ENCODE results near the gene CTAGE1.

Gene CTAGE1

DNA sequence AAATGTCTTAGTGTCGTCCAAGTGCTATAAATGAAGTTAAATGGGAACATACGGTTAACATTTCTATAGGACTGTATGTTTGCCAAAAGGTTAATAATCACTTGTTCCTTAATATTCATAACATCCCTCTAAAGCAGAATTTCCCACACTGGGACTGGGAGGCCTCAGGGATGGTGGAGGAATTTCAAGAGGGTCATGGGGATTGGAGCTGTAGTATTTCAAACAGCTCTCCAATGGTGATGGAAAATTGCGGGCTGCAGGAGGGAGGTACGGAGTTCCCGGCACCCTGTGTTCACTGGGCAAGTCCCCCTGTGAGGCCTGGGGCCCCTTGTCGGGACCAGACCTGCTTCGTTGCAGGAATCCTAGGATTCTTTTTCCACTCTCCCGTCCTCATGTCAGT is 39.8 kb upstream of the CTAGE1 start:
- Histone ChIP-seq H3K4me2 (ENCODE audit: low read length) (no peak overlapping the region), H3K27ac (ENCODE audit: low read depth, low read length) (no peak overlapping the region), H3K9ac (ENCODE audit: low read length) (no peak overlapping the region), H2BK5ac (ENCODE audit: low read length) (no peak overlapping the region), H3K79me1 (ENCODE audit: low read length) (no peaks in the 10 kb centered on the region), H4K5ac (ENCODE audit: low read length) (no peak overlapping the region), H3K56ac (ENCODE audit: low read length) (no peak overlapping the region), H3K18ac (ENCODE audit: low read length) (no peak overlapping the region), H3K4me3 (ENCODE audit: low read length) (no peak overlapping the region), H2AK5ac (ENCODE audit: low read length) (no peak overlapping the region), H4K8ac (ENCODE audit: low read depth, low read length) (no peak overlapping the region), H3K79me2 (ENCODE audit: control insufficient read depth, insufficient read depth, low read length) (no peaks in the 10 kb centered on the region), H3K4me1 (ENCODE audit: control insufficient read depth, low read depth, low read length) (peaks cover 8% of the 10 kb centered on the region), H2BK120ac (ENCODE audit: low read depth, low read length) (no peak overlapping the region), H3K4ac (ENCODE audit: low read depth, low read length) (no peak overlapping the region), H3K23ac (ENCODE audit: low read length) (no peak overlapping the region), H3K36me3 (ENCODE audit: control insufficient read depth, insufficient read depth, low read length) (no peaks in the 10 kb centered on the region), H3K27me3 (ENCODE audit: insufficient read depth, low read length, poor library complexity) (no peaks in the 10 kb centered on the region), H2BK15ac (replicated peaks; ENCODE audit: low read depth) (no peak overlapping the region)
- DNase-seq, result no peak
- no CpG with 5 or more reads among the region's 8 CpGs for WGBS (ENCODE audit: extremely low coverage, insufficient coverage, low lambda C conversion rate)

DNA sequence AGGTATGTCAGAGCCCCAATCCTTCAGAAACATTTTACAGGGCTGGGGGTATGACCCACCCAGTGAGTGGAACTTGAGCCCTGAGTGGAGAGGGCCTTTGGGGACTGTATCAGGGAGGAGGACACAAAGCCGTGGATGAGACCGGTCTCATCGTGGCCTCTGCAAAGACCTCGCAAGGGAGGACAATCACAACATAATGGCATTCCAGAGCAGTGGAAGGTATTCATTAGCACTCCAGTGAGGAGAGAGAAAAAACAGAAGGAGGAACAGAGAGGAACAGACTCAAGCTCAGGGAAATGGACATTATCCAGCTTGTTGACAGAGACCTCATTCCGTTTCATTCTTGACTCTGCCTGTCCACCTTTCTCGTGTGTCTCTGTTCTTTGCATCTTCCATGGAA is 38.8 kb upstream of the CTAGE1 start:
- H3K9ac ChIP-seq (ENCODE audit: low read length), result no peak overlapping the region
- H3K27me3 ChIP-seq (ENCODE audit: insufficient read depth, low read length, poor library complexity), result no peaks in the 10 kb centered on the region
- no peak overlapping the region for H3K56ac ChIP-seq (ENCODE audit: low read length)
- H2BK120ac ChIP-seq (ENCODE audit: low read depth, low read length), result no peak overlapping the region
- no peak overlapping the region for H3K4me2 ChIP-seq (ENCODE audit: low read length)
- H3K79me2 ChIP-seq (ENCODE audit: control insufficient read depth, insufficient read depth, low read length), result no peaks in the 10 kb centered on the region
- no peaks in the 10 kb centered on the region for H3K36me3 ChIP-seq (ENCODE audit: control insufficient read depth, insufficient read depth, low read length)
- H3K27ac ChIP-seq (ENCODE audit: low read depth, low read length), result no peak overlapping the region
- no peak overlapping the region for H4K8ac ChIP-seq (ENCODE audit: low read depth, low read length)
- no peak overlapping the region for H3K4ac ChIP-seq (ENCODE audit: low read depth, low read length)
- H2BK15ac ChIP-seq (replicated peaks; ENCODE audit: low read depth), result no peak overlapping the region
- H2BK5ac ChIP-seq (ENCODE audit: low read length), result no peak overlapping the region
- H4K5ac ChIP-seq (ENCODE audit: low read length), result no peak overlapping the region
- H3K79me1 ChIP-seq (ENCODE audit: low read length), result no peaks in the 10 kb centered on the region
- no CpG with 5 or more reads among the region's 6 CpGs for WGBS (ENCODE audit: extremely low coverage, insufficient coverage, low lambda C conversion rate)
- no peak overlapping the region for H3K18ac ChIP-seq (ENCODE audit: low read length)
- H3K4me3 ChIP-seq (ENCODE audit: low read length), result no peak overlapping the region
- peaks cover 9% of the 10 kb centered on the region for H3K4me1 ChIP-seq (ENCODE audit: control insufficient read depth, low read depth, low read length)
- peak; percentile 64 for DNase-seq
- no peak overlapping the region for H2AK5ac ChIP-seq (ENCODE audit: low read length)
- H3K23ac ChIP-seq (ENCODE audit: low read length), result no peak overlapping the region

DNA sequence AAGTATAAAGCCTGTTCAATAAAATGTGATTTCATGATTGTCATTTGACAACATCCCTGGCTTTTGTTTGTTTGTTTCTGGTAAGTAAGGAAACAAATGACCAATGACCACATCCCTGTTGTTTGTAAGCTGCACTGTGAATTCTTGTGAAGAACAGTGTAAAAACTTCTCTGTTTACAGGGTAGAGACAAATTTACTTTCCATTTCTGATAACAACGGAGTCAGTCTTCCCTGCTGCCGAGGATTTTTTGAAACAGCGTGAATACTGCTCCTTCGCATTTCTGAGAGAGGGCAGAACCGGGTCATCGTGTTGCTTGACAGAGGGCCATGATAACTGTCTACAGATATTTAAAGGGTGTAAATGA is 38.4 kb upstream of the CTAGE1 start:
- no peaks in the 10 kb centered on the region for H3K27me3 ChIP-seq (ENCODE audit: insufficient read depth, low read length, poor library complexity)
- H2AK5ac ChIP-seq (ENCODE audit: low read length), result no peak overlapping the region
- no peak overlapping the region for H3K9ac ChIP-seq (ENCODE audit: low read length)
- no peak overlapping the region for H2BK15ac ChIP-seq (replicated peaks; ENCODE audit: low read depth)
- no peak overlapping the region for H3K4me2 ChIP-seq (ENCODE audit: low read length)
- H3K23ac ChIP-seq (ENCODE audit: low read length), result no peak overlapping the region
- no peak overlapping the region for H2BK5ac ChIP-seq (ENCODE audit: low read length)
- no peak overlapping the region for H4K8ac ChIP-seq (ENCODE audit: low read depth, low read length)
- peak; percentile 65 for DNase-seq
- no peak overlapping the region for H3K4ac ChIP-seq (ENCODE audit: low read depth, low read length)
- no peak overlapping the region for H3K18ac ChIP-seq (ENCODE audit: low read length)
- no peaks in the 10 kb centered on the region for H3K79me2 ChIP-seq (ENCODE audit: control insufficient read depth, insufficient read depth, low read length)
- no CpG with 5 or more reads among the region's 6 CpGs for WGBS (ENCODE audit: extremely low coverage, insufficient coverage, low lambda C conversion rate)
- H3K79me1 ChIP-seq (ENCODE audit: low read length), result no peaks in the 10 kb centered on the region
- no peaks in the 10 kb centered on the region for H3K36me3 ChIP-seq (ENCODE audit: control insufficient read depth, insufficient read depth, low read length)
- no peak overlapping the region for H2BK120ac ChIP-seq (ENCODE audit: low read depth, low read length)
- no peak overlapping the region for H3K4me3 ChIP-seq (ENCODE audit: low read length)
- H3K56ac ChIP-seq (ENCODE audit: low read length), result no peak overlapping the region
- H4K5ac ChIP-seq (ENCODE audit: low read length), result no peak overlapping the region
- no peak overlapping the region for H3K27ac ChIP-seq (ENCODE audit: low read depth, low read length)
- H3K4me1 ChIP-seq (ENCODE audit: control insufficient read depth, low read depth, low read length), result peaks cover 9% of the 10 kb centered on the region

DNA sequence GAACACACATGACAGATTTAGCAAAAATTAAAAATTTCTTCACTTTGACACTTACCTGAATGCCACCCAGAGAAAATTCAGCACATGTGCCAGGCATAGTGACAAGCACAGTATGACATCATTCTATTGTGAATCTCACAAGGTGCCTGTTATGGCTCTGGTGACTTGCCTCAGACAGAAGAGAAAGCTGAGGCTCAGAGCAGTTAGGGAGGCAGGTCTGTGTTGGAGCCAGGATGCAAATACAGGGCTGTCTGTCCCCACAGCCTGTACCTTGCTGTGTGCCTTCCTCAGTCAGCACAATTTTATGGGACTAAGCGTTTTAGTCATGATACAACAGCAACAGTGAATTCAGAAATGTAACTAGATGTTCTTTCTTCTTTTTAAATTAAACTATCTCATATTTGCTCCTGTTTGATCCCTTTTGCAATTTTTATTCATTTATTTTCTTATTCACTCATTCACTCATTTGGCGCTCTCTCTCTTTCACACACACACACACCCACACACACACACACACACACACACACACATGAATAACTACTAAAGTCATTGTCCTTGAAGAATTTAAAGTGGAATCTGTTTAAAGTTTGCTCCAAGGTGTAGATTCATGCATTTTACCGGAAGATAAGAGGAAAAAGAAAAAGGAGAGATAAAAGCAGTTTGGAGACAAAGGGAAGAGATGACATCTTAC is 37.9 kb upstream of the CTAGE1 start:
- Histone ChIP-seq H3K23ac (ENCODE audit: low read length) (no peak overlapping the region), H3K4me2 (ENCODE audit: low read length) (no peak overlapping the region), H3K27me3 (ENCODE audit: insufficient read depth, low read length, poor library complexity) (no peaks in the 10 kb centered on the region), H2BK5ac (ENCODE audit: low read length) (no peak overlapping the region), H3K4ac (ENCODE audit: low read depth, low read length) (no peak overlapping the region), H3K79me2 (ENCODE audit: control insufficient read depth, insufficient read depth, low read length) (no peaks in the 10 kb centered on the region), H2AK5ac (ENCODE audit: low read length) (no peak overlapping the region), H4K5ac (ENCODE audit: low read length) (no peak overlapping the region), H3K4me1 (ENCODE audit: control insufficient read depth, low read depth, low read length) (peaks cover 9% of the 10 kb centered on the region), H2BK15ac (replicated peaks; ENCODE audit: low read depth) (no peak overlapping the region), H2BK120ac (ENCODE audit: low read depth, low read length) (no peak overlapping the region), H3K9ac (ENCODE audit: low read length) (no peak overlapping the region), H4K8ac (ENCODE audit: low read depth, low read length) (no peak overlapping the region), H3K36me3 (ENCODE audit: control insufficient read depth, insufficient read depth, low read length) (no peaks in the 10 kb centered on the region), H3K4me3 (ENCODE audit: low read length) (no peak overlapping the region), H3K79me1 (ENCODE audit: low read length) (no peaks in the 10 kb centered on the region), H3K27ac (ENCODE audit: low read depth, low read length) (no peak overlapping the region), H3K56ac (ENCODE audit: low read length) (no peak overlapping the region), H3K18ac (ENCODE audit: low read length) (no peak overlapping the region)
- 100% methylated on average over 1 of the region's 3 CpGs for WGBS (ENCODE audit: extremely low coverage, insufficient coverage, low lambda C conversion rate)
- peak; percentile 52 for DNase-seq

DNA sequence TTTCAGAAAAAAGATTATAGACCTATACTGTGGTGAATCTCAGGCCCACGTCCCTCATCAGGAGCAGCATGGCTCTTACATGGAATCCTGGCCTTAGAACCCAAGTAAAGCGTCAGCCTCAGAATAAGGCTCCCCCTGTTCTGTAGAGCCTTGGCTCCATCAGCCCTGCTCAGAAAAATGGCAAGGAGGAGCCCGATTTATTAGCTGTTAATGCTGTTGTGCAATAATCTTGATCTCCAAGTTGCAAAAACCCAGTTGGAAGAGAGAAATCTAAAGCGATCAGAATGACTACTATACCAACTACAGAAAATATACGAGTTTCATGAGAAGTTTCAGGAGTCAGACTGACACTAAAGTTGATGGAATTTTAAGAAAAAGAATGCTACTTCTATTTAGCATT is 35.6 kb upstream of the CTAGE1 start:
- no peak overlapping the region for H3K56ac ChIP-seq (ENCODE audit: low read length)
- H4K8ac ChIP-seq (ENCODE audit: low read depth, low read length), result no peak overlapping the region
- H3K27ac ChIP-seq (ENCODE audit: low read depth, low read length), result no peak overlapping the region
- H4K5ac ChIP-seq (ENCODE audit: low read length), result no peak overlapping the region
- no peak overlapping the region for H2AK5ac ChIP-seq (ENCODE audit: low read length)
- H2BK5ac ChIP-seq (ENCODE audit: low read length), result no peak overlapping the region
- no peak overlapping the region for H3K18ac ChIP-seq (ENCODE audit: low read length)
- no peak overlapping the region for H3K4me2 ChIP-seq (ENCODE audit: low read length)
- H3K79me2 ChIP-seq (ENCODE audit: control insufficient read depth, insufficient read depth, low read length), result no peaks in the 10 kb centered on the region
- H3K36me3 ChIP-seq (ENCODE audit: control insufficient read depth, insufficient read depth, low read length), result no peaks in the 10 kb centered on the region
- H3K9ac ChIP-seq (ENCODE audit: low read length), result no peak overlapping the region
- WGBS (ENCODE audit: extremely low coverage, insufficient coverage, low lambda C conversion rate), result no CpG with 5 or more reads among the region's 5 CpGs
- H3K27me3 ChIP-seq (ENCODE audit: insufficient read depth, low read length, poor library complexity), result no peaks in the 10 kb centered on the region
- no peaks in the 10 kb centered on the region for H3K79me1 ChIP-seq (ENCODE audit: low read length)
- no peak overlapping the region for H3K4ac ChIP-seq (ENCODE audit: low read depth, low read length)
- H3K23ac ChIP-seq (ENCODE audit: low read length), result no peak overlapping the region
- H2BK120ac ChIP-seq (ENCODE audit: low read depth, low read length), result no peak overlapping the region
- DNase-seq, result no peak
- no peak overlapping the region for H3K4me3 ChIP-seq (ENCODE audit: low read length)
- peaks cover 9% of the 10 kb centered on the region for H3K4me1 ChIP-seq (ENCODE audit: control insufficient read depth, low read depth, low read length)
- no peak overlapping the region for H2BK15ac ChIP-seq (replicated peaks; ENCODE audit: low read depth)

DNA sequence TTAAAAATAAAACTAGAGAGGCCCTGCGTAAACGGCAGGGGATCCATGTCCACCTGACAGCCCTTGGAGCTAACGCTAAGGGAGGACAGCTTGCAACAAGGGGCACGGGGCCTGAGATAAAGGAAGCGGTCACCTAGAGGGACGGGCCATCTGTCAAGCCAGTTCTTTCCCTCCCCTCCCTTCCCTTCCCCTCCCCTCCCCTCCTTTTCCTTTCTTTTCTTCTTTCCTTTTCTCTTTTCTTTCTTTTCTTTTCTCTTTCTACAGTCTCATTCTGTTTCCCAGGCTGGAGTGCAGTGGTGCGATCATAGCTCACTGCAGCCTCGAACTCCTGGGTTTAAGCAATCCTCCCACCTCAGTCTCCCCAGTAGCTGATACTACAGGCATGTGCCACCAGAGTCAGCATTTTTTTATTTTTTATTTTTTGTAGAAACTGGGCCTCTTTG is 34.5 kb upstream of the CTAGE1 start:
- no peaks in the 10 kb centered on the region for H3K36me3 ChIP-seq (ENCODE audit: control insufficient read depth, insufficient read depth, low read length)
- DNase-seq, result no peak
- H3K9ac ChIP-seq (ENCODE audit: low read length), result no peak overlapping the region
- no peak overlapping the region for H4K8ac ChIP-seq (ENCODE audit: low read depth, low read length)
- no peak overlapping the region for H3K18ac ChIP-seq (ENCODE audit: low read length)
- peak overlapping the region; percentile 45 for H3K56ac ChIP-seq (ENCODE audit: low read length)
- no peak overlapping the region for H3K4me3 ChIP-seq (ENCODE audit: low read length)
- H3K79me2 ChIP-seq (ENCODE audit: control insufficient read depth, insufficient read depth, low read length), result no peaks in the 10 kb centered on the region
- no peak overlapping the region for H4K5ac ChIP-seq (ENCODE audit: low read length)
- H2AK5ac ChIP-seq (ENCODE audit: low read length), result no peak overlapping the region
- H3K4me2 ChIP-seq (ENCODE audit: low read length), result no peak overlapping the region
- no peak overlapping the region for H3K23ac ChIP-seq (ENCODE audit: low read length)
- no peak overlapping the region for H3K4ac ChIP-seq (ENCODE audit: low read depth, low read length)
- no peaks in the 10 kb centered on the region for H3K79me1 ChIP-seq (ENCODE audit: low read length)
- no peak overlapping the region for H2BK5ac ChIP-seq (ENCODE audit: low read length)
- no peak overlapping the region for H2BK15ac ChIP-seq (replicated peaks; ENCODE audit: low read depth)
- H3K4me1 ChIP-seq (ENCODE audit: control insufficient read depth, low read depth, low read length), result peaks cover 9% of the 10 kb centered on the region
- WGBS (ENCODE audit: extremely low coverage, insufficient coverage, low lambda C conversion rate), result no CpG with 5 or more reads among the region's 8 CpGs
- H3K27ac ChIP-seq (ENCODE audit: low read depth, low read length), result no peak overlapping the region
- no peak overlapping the region for H2BK120ac ChIP-seq (ENCODE audit: low read depth, low read length)
- no peaks in the 10 kb centered on the region for H3K27me3 ChIP-seq (ENCODE audit: insufficient read depth, low read length, poor library complexity)

All from mesendoderm (in vitro differentiated cells).